Activated naive CD4-positive, alpha-beta T cell treated with anti-CD3 and anti-CD28 coated beads, Interleukin-2, amount 50 U/mL, for 16 hours (primary cell): ENCODE measurements around the gene KRTAP10-6.
A peak's percentile ranks its signal among the peaks of the same experiment; 100 is the strongest.
"Not testable (repeated sequence)": the region's sequence is repeated elsewhere in the genome, so short reads cannot be mapped to it uniquely, and the experiment has no call there.

Experiments used
- DNase-seq: peaks from one replicate; pipeline ENCODE4 v3.0.0-alpha.2; 2020

The KRTAP10-6 gene

GRCh38 chr21:44598061-44598460 lies 5.8 kb upstream of the KRTAP10-6 start:
- DNase-seq: no peak

- DNase-seq: no peak
Observed at GRCh38 chr21:44596068-44596725, 3.9 kb upstream of the KRTAP10-6 start.

- DNase-seq: no peak
Observed at GRCh38 chr21:44595524-44595923, 3.2 kb upstream of the KRTAP10-6 start.

- DNase-seq: no peak
Observed at GRCh38 chr21:44594406-44594916, 2.2 kb upstream of the KRTAP10-6 start.

GRCh38 chr21:44593598-44594405 lies 1.5 kb upstream of the KRTAP10-6 start:
- DNase-seq: no peak

- DNase-seq: not testable (repeated sequence)
Observed at GRCh38 chr21:44591801-44592130, 539 bp downstream of the KRTAP10-6 start.

GRCh38 chr21:44590897-44591800 lies 1.2 kb downstream of the KRTAP10-6 start:
- DNase-seq: not testable (repeated sequence)

GRCh38 chr21:44590311-44590721 lies 2.0 kb downstream of the KRTAP10-6 start:
- DNase-seq: no peak

GRCh38 chr21:44589586-44590305 lies 2.6 kb downstream of the KRTAP10-6 start:
- DNase-seq: no peak

GRCh38 chr21:44589094-44589493 lies 3.2 kb downstream of the KRTAP10-6 start:
- DNase-seq: no peak

GRCh38 chr21:44585892-44586291 lies 6.4 kb downstream of the KRTAP10-6 start:
- no peak for DNase-seq

GRCh38 chr21:44583800-44584147 lies 8.5 kb downstream of the KRTAP10-6 start:
- DNase-seq: peak; percentile 51

- DNase-seq: no peak
Observed at GRCh38 chr21:44583089-44583799, 9.1 kb downstream of the KRTAP10-6 start.

GRCh38 chr21:44582055-44582454 lies 10.2 kb downstream of the KRTAP10-6 start:
- DNase-seq: no peak

- DNase-seq: no peak
Observed at GRCh38 chr21:44581158-44581557, 11.1 kb downstream of the KRTAP10-6 start.

- not testable (repeated sequence) for DNase-seq
Observed at GRCh38 chr21:44580231-44580821, 12.0 kb downstream of the KRTAP10-6 start, which contains the start of gene KRTAP10-5. Gene KRTAP10-5 (minus strand): TSS chr21:44580604. CDS start chr21:44580578, 26 bp downstream.

GRCh38 chr21:44579833-44580144 lies 12.5 kb downstream of the KRTAP10-6 start:
- no peak for DNase-seq

- no peak for DNase-seq
Observed at GRCh38 chr21:44579056-44579832, 13.1 kb downstream of the KRTAP10-6 start.

GRCh38 chr21:44578371-44579055 lies 13.8 kb downstream of the KRTAP10-6 start:
- no peak for DNase-seq

GRCh38 chr21:44576025-44576420 lies 16.3 kb downstream of the KRTAP10-6 start:
- DNase-seq: no peak
